HFF-Myc (cell line): ENCODE data around the gene TK2.

Experiments
- DNase-seq: peaks from one replicate; pipeline ENCODE4 v3.0.0-alpha.2; 2011; ENCODE audit warnings: low read depth; ENCODE audit errors: extremely low read depth
- H3K4me3 ChIP-seq: replicated peaks from 2 replicates; pipeline ENCODE4 v1.5.1; 2011; ENCODE audit warnings: low read depth, mild to moderate bottlenecking, control low read depth, low read length
- CTCF ChIP-seq: IDR thresholded peaks from 2 replicates; pipeline ENCODE4 v1.5.1; 2012; ENCODE audit warnings: mild to moderate bottlenecking, low read depth, low read length, control low read depth; ENCODE audit errors: missing control alignments

TK2 gene

GRCh38 chr16:66489385-66489784 is 60.5 kb downstream of the TK2 start:
- TF ChIP-seq CTCF, result no peak
- H3K4me3 ChIP-seq, result no peak overlapping the region
- no peak for DNase-seq

GRCh38 chr16:66488505-66488904 is 61.4 kb downstream of the TK2 start:
- H3K4me3 ChIP-seq, result no peak overlapping the region
- no peak for TF ChIP-seq CTCF
- no peak for DNase-seq

- DNase-seq, result no peak
- TF ChIP-seq CTCF, result no peak
- no peak overlapping the region for H3K4me3 ChIP-seq
These were observed 62.2 kb downstream of the TK2 start for GRCh38 chr16:66487580-66488275.

GRCh38 chr16:66486773-66487579 is 62.9 kb downstream of the TK2 start:
- no peak for TF ChIP-seq CTCF
- DNase-seq, result no peak
- H3K4me3 ChIP-seq, result no peak overlapping the region

- no peak for TF ChIP-seq CTCF
- no peak overlapping the region for H3K4me3 ChIP-seq
- no peak for DNase-seq
These were observed 63.6 kb downstream of the TK2 start for GRCh38 chr16:66486199-66486772.

- no peak for DNase-seq
- H3K4me3 ChIP-seq, result no peak overlapping the region
- TF ChIP-seq CTCF, result no peak
These were observed 64.5 kb downstream of the TK2 start for GRCh38 chr16:66485376-66485775.
